ENCODE data around the gene DFFB. TPM values are rescaled to one million over a fixed set of nuclear protein-coding genes. Genes with fewer than 3 reads are reported as not detected.
A peak's percentile ranks its signal among the peaks of the same experiment; 100 is the strongest.
"Not testable (repeated sequence)": the region's sequence is repeated elsewhere in the genome, so short reads cannot be mapped to it uniquely, and the experiment has no call there.

DFFB gene
- 10 to 100 TPM in 2 of 4 donors, 1 to 10 TPM in 1, not detected in 1; 7.4 to 18.3 (median 15.7) TPM for total RNA-seq

DNA sequence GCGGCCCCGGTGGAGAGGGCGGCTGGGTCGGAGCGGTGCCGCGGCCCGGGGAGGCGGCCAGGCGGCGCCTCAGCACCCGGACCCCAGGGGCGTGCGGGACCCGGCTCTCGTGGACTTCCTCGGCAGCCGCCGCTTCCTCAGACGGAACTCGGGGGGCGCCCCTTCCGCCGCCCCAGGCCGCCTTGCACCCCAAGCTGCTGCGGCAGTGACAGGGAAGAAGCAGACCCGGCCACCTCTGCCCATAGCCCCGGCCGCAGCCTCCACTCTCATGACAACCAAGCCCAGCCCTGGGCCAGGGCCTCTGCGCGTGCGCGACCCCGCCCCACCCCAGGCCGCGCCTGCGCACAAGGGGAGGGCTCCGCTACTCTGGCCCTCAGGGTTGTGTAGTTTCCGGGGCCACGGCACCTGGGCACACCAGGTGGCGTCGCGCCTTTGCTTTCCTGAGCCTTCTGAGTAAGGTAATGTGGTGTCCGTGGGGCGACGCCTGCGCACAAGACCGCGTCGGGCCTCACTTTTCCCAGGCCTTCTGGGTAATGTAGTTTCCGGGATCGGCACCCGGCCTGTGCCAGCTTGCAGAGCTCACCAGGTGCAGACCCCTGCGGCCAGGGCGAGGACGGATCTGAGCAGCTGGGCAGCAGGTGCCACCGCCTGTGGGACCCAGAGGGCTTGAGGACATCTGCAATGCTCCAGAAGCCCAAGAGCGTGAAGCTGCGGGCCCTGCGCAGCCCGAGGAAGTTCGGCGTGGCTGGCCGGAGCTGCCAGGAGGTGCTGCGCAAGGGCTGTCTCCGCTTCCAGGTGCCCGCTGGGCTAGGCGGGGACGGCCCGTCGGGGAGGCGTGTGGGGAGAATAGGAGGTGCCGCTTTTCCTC lies at the start of gene DFFB, which contains the start of gene CEP104:
Gene DFFB, plus strand, starts transcription at position 554 of the 868 bp plus-strand sequence. Its CDS starts 128 bp downstream, at position 682.
Gene CEP104, minus strand, starts transcription at position 289 of the 868 bp plus-strand sequence. CDS start 4,804 bp downstream, outside the sequence.
- intact Hi-C loops (cut with DNase I; ENCODE audit: low total_unique reads): no loop called here

DNA sequence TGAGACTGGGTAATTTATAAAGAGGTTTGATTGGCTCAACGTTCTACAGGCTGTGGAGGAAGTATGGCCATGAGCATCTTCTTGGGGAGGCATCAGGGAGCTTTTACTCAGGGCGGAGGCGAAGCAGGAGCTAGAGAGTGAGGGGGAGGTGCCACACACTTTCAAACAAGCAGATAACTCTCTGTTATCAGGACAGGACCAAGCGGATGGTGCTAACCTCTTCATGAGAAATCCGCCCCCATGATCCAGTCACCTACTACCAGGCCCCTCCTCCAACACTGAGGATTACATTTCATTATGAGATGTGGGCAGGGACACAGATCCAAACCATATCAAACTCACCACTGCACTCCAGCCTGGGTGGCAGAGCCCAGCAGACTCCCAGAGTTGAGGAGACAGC lies 49.5 kb upstream of the DFFB start:
- in situ Hi-C loops (cut with MboI; ENCODE audit: low pct_ligation_motif_present in 1 of 4, low pct_unique_long_range_greater_than_20kb in 1 of 4, low sequenced_read_pairs in 3 of 4) (no loop called here), intact Hi-C loops (cut with DNase I; ENCODE audit: low total_unique reads) (no loop called here)
- H3K27me3 ChIP-seq: peaks cover 11% of the 10 kb centered on the region
- no peak for DNase-seq
- no peaks in the 10 kb centered on the region for H3K4me1 ChIP-seq
- H3K9me3 ChIP-seq: no peaks in the 10 kb centered on the region
- no peak overlapping the region for H3K4me3 ChIP-seq
- WGBS, 2 donors (ENCODE audit: low coverage in 1 of 2): 87% methylated on average over 5 of the region's 5 CpGs; no CpG with 5 or more reads in 1 of the 2 donors
- H3K36me3 ChIP-seq: no peaks in the 10 kb centered on the region
- no peak overlapping the region for H3K27ac ChIP-seq
- no peak for TF ChIP-seq EP300 (IDR thresholded peaks at IDR 0.05; ENCODE audit: low read depth)
- TF ChIP-seq POLR2A (IDR thresholded peaks at IDR 0.05): no peak

More for the DNA sequence above, at the start of gene DFFB, which contains the start of gene CEP104:
- H3K4me3 ChIP-seq: peak within 1 kb of the TSS; percentile 68 to 91 (median 85)
- H3K36me3 ChIP-seq: no peaks in the 10 kb centered on the region
- no peaks in the 10 kb centered on the region for H3K27me3 ChIP-seq
- 1% methylated on average over 45 of the region's 73 CpGs; no CpG with 5 or more reads in 1 of the 2 donors for WGBS, 2 donors (ENCODE audit: low coverage in 1 of 2)
- DNase-seq: peak; percentile 97
- no peaks in the 10 kb centered on the region for H3K9me3 ChIP-seq
- TF ChIP-seq EP300 (IDR thresholded peaks at IDR 0.05; ENCODE audit: low read depth): no peak
- peak; percentile 74 for TF ChIP-seq POLR2A (IDR thresholded peaks at IDR 0.05)
- peak in 4 of 5 experiments; percentile 11 to 51 (median 30) for TF ChIP-seq CTCF (IDR thresholded peaks at IDR 0.05)
- TF ChIP-seq POLR2AphosphoS5 (IDR thresholded peaks at IDR 0.05): peak; percentile 76 to 88 (median 77)
- peak within 1 kb of the TSS; percentile 78 to 88 (median 83) for H3K27ac ChIP-seq
- in situ Hi-C loops (cut with MboI; ENCODE audit: low pct_ligation_motif_present in 1 of 4, low pct_unique_long_range_greater_than_20kb in 1 of 4, low sequenced_read_pairs in 3 of 4): no loop called here
- H3K4me1 ChIP-seq: peaks cover 14 to 27% (median 23%) of the 10 kb centered on the region in 4 donors

DNA sequence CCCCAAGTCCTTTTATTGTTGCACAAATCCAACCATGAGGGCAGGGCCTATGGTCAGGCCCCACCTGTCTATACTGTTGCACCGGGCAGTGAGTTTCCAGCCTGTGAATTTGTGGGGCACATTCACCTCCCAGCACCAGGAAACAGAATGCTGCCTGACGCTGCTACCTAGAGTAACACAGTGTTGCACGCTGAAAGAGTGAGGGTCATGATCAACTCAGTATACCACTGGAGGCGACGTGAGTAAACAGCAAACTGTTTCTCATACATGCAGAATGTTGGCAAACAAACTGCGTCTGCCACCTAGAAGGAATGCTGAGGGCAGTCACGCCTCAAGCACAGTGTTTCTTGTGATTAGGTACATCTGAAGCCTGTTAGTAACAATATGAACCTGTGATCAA lies 47.6 kb upstream of the DFFB start:
- Histone ChIP-seq H3K27me3 (no peaks in the 10 kb centered on the region), H3K9me3 (no peaks in the 10 kb centered on the region), H3K27ac (no peak overlapping the region), H3K4me3 (no peak overlapping the region), H3K36me3 (peaks cover 0 to 4% (median under 1%) of the 10 kb centered on the region in 4 donors), H3K4me1 (no peaks in the 10 kb centered on the region)
- intact Hi-C loops (cut with DNase I; ENCODE audit: low total_unique reads): no loop called here
- no peak for DNase-seq
- TF ChIP-seq POLR2A (IDR thresholded peaks at IDR 0.05): no peak
- no peak for TF ChIP-seq POLR2AphosphoS5 (IDR thresholded peaks at IDR 0.05)
- no peak for TF ChIP-seq EP300 (IDR thresholded peaks at IDR 0.05; ENCODE audit: low read depth)
- no peak for TF ChIP-seq CTCF (IDR thresholded peaks at IDR 0.05)
- in situ Hi-C loops (cut with MboI; ENCODE audit: low pct_ligation_motif_present in 1 of 4, low pct_unique_long_range_greater_than_20kb in 1 of 4, low sequenced_read_pairs in 3 of 4): no loop called here
- WGBS, 2 donors (ENCODE audit: low coverage in 1 of 2): 59 to 67% methylated on average over 1 to 7 of the region's 7 CpGs

GRCh38 chr1:3810149-3810761 lies 47.0 kb upstream of the DFFB start:
- in situ Hi-C loops (cut with MboI; ENCODE audit: low pct_ligation_motif_present in 1 of 4, low pct_unique_long_range_greater_than_20kb in 1 of 4, low sequenced_read_pairs in 3 of 4); DNase-seq; H3K27me3 ChIP-seq; H3K36me3 ChIP-seq; H3K4me1 ChIP-seq; intact Hi-C loops (cut with DNase I; ENCODE audit: low total_unique reads); H3K4me3 ChIP-seq; H3K9me3 ChIP-seq; H3K27ac ChIP-seq: not testable (repeated sequence)
- WGBS, 2 donors (ENCODE audit: low coverage in 1 of 2): 55 to 72% methylated on average over 8 to 9 of the region's 9 CpGs

GRCh38 chr1:3811595-3811911 lies 45.7 kb upstream of the DFFB start:
- TF ChIP-seq CTCF (IDR thresholded peaks at IDR 0.05): no peak
- no peak for TF ChIP-seq POLR2A (IDR thresholded peaks at IDR 0.05)
- no peak for TF ChIP-seq POLR2AphosphoS5 (IDR thresholded peaks at IDR 0.05)
- no peak for TF ChIP-seq EP300 (IDR thresholded peaks at IDR 0.05; ENCODE audit: low read depth)
- in situ Hi-C loops (cut with MboI; ENCODE audit: low pct_ligation_motif_present in 1 of 4, low pct_unique_long_range_greater_than_20kb in 1 of 4, low sequenced_read_pairs in 3 of 4) (no loop called here), intact Hi-C loops (cut with DNase I; ENCODE audit: low total_unique reads) (no loop called here)
- no peaks in the 10 kb centered on the region for H3K9me3 ChIP-seq
- peaks cover 0 to 13% (median 6%) of the 10 kb centered on the region in 4 donors for H3K36me3 ChIP-seq
- 34% methylated on average over 2 of the region's 2 CpGs; no CpG with 5 or more reads in 1 of the 2 donors for WGBS, 2 donors (ENCODE audit: low coverage in 1 of 2)
- H3K27me3 ChIP-seq: no peaks in the 10 kb centered on the region
- no peaks in the 10 kb centered on the region for H3K4me1 ChIP-seq
- H3K27ac ChIP-seq: no peak overlapping the region
- no peak for DNase-seq
- no peak overlapping the region for H3K4me3 ChIP-seq
